HepG2 (cell line): ENCODE measurements around the gene PIP4K2C. TPM values are rescaled to one million over a fixed set of nuclear protein-coding genes. Genes with fewer than 3 reads are reported as not detected.

Experiments
- ATAC-seq: fragments of 200-7000 bp; cut with Tn5 transposase; 3 replicates; pipeline ENCODE4 v1.9.1; 2020; ENCODE audit warnings: mild to moderate bottlenecking, moderate library complexity
- BruUV-seq: library from RNA; stranded (reverse); fragments of 400-500 nt; replicated peaks from 2 replicates; lab custom pipeline; 2021; lab: Mats Ljungman, UMichigan
- CTCF ChIA-PET: fragments of 300-600 bp; formaldehyde crosslinking; extraction: SDS; loops from one replicate; lab custom pipeline; 2021; ENCODE audit warnings: low total read pairs, inconsistent platforms, low intra/inter-chr PET ratio; lab: Yijun Ruan, JAX
- POLR2A ChIA-PET: fragments of 350-600 bp; sonication (Branson Sonifier 250); formaldehyde crosslinking; loops from one replicate; lab custom pipeline; 2020; ENCODE audit warnings: antibody characterized with exemption, inconsistent platforms; lab: Yijun Ruan, JAX
- DNase-seq: peaks from one replicate; pipeline ENCODE4 v3.0.0-alpha.2; 2015; ENCODE audit warnings: low spot score
- FAIRE-seq: peaks from 3 replicates; lab custom pipeline; 2011; peaks lifted over from hg19 to GRCh38; lab: Jason Lieb, UNC
- H2AFZ ChIP-seq: one replicate; pipeline ENCODE4 v1.6.1; 2011; ENCODE audit warnings: low read length, inconsistent platforms
- H3K27ac ChIP-seq: fragments of 300-600 bp; 3 replicates; pipeline ENCODE4 v1.8.0; 2011; ENCODE audit warnings: mixed run types, mild to moderate bottlenecking, mixed read lengths, low read length, inconsistent platforms; ENCODE audit not compliant: insufficient read depth; ENCODE audit errors: extremely low read length
- H3K27me3 ChIP-seq, 2 experiments: fragments of 200-600 bp in 1 of 2; 2 replicates in 1 of 2; 3 replicates in 1 of 2; pipeline versions ENCODE4 v1.6.0 to v1.8.0; 2011; ENCODE audit warnings: low read length in 2 of 2, mild to moderate bottlenecking in 2 of 2, moderate library complexity in 2 of 2, inconsistent platforms in 1 of 2; ENCODE audit not compliant: insufficient read depth in 2 of 2, control insufficient read depth in 1 of 2
- H3K36me3 ChIP-seq, 2 experiments: fragments of 200-600 bp in 1 of 2; replicated peaks in 1 of 2; 2 replicates in 1 of 2; 3 replicates in 1 of 2; pipeline versions ENCODE4 v1.5.1 to v1.8.0; 2011; ENCODE audit warnings: low read length in 2 of 2, inconsistent platforms in 1 of 2; ENCODE audit not compliant: insufficient read depth in 2 of 2, control insufficient read depth in 1 of 2
- H3K4me1 ChIP-seq: 2 replicates; pipeline ENCODE4 v1.5.1; 2012; ENCODE audit warnings: low read length, inconsistent platforms; ENCODE audit not compliant: insufficient read depth
- H3K4me2 ChIP-seq: 2 replicates; pipeline ENCODE4 v1.6.0; 2011; ENCODE audit warnings: low read depth, low read length, inconsistent platforms
- H3K4me3 ChIP-seq, 3 experiments: fragments of 200-600 bp in 1 of 3; sonication (generic), shearing (Covaris generic) in 1 of 3; replicated peaks in 1 of 3; 2 replicates each; pipeline ENCODE4 v1.5.1; 2011 to 2016; ENCODE audit warnings: low read length in 3 of 3, inconsistent platforms in 2 of 3, low read depth in 2 of 3, mild to moderate bottlenecking in 2 of 3, control low read depth in 1 of 3, mixed read lengths in 1 of 3; ENCODE audit not compliant: insufficient read depth in 1 of 3
- H3K79me2 ChIP-seq: one replicate; pipeline ENCODE4 v1.6.1; 2011; ENCODE audit warnings: low read length, inconsistent platforms; ENCODE audit not compliant: insufficient read depth
- H3K9ac ChIP-seq: 2 replicates; pipeline ENCODE4 v1.6.0; 2011; ENCODE audit warnings: mild to moderate bottlenecking, low read depth, low read length, inconsistent platforms; ENCODE audit not compliant: insufficient read depth
- H3K9me3 ChIP-seq: 2 replicates; pipeline ENCODE4 v1.5.1; 2012; ENCODE audit warnings: mild to moderate bottlenecking, low read length
- H4K20me1 ChIP-seq: 2 replicates; pipeline ENCODE4 v1.6.0; 2011; ENCODE audit warnings: inconsistent platforms, mild to moderate bottlenecking, low read length, moderate library complexity; ENCODE audit not compliant: insufficient read depth
- IKZF5 ChIP-seq: IDR thresholded peaks from 2 replicates; pipeline ENCODE4 v1.6.1; 2018; ENCODE audit warnings: missing genetic modification reagents, mild to moderate bottlenecking, missing compliant biosample characterization
- KDM5B ChIP-seq: sonication (generic); formaldehyde crosslinking; IDR thresholded peaks from 2 replicates; pipeline ENCODE4 v1.4.0; 2020; ENCODE audit warnings: missing genetic modification reagents, mild to moderate bottlenecking, borderline replicate concordance
- KDM6A ChIP-seq: IDR thresholded peaks from 2 replicates; pipeline ENCODE4 v1.6.1; 2016; ENCODE audit warnings: low read depth
- KLF16 ChIP-seq, 2 experiments: sonication (generic) in 1 of 2; formaldehyde crosslinking in 1 of 2; IDR thresholded peaks; 2 replicates each; pipeline versions ENCODE4 v1.6.1 to v1.8.0; 2016 to 2023; ENCODE audit warnings: missing genetic modification reagents in 2 of 2, missing compliant biosample characterization in 1 of 2
- MED13 ChIP-seq: sonication (generic); formaldehyde crosslinking; IDR thresholded peaks from 2 replicates; pipeline ENCODE4 v1.5.0; 2020; ENCODE audit warnings: missing genetic modification reagents
- NBN ChIP-seq: fragments of 450-650 bp; conservative IDR thresholded peaks from 2 replicates; pipeline ENCODE4 v1.6.1; 2017
- SIN3A ChIP-seq: IDR thresholded peaks from 2 replicates; pipeline ENCODE4 v1.6.1; 2011; ENCODE audit warnings: low read depth, mild to moderate bottlenecking, control low read depth, low read length, borderline replicate concordance
- SMARCC2 ChIP-seq: fragments of 450-650 bp; IDR thresholded peaks from 2 replicates; pipeline ENCODE4 v1.6.1; 2017; ENCODE audit warnings: antibody characterized with exemption, mild to moderate bottlenecking
- TAF1 ChIP-seq: sonication (generic); formaldehyde crosslinking; IDR thresholded peaks from 2 replicates; pipeline ENCODE4 v1.4.0; 2020; ENCODE audit warnings: missing genetic modification reagents
- WIZ ChIP-seq: sonication (generic); formaldehyde crosslinking; IDR thresholded peaks from 2 replicates; pipeline ENCODE4 v1.5.1; 2020; ENCODE audit warnings: mild to moderate bottlenecking, missing genetic modification reagents
- XBP1 ChIP-seq: sonication (generic); formaldehyde crosslinking; IDR thresholded peaks from 2 replicates; pipeline ENCODE4 v1.5.0; 2020; ENCODE audit warnings: missing genetic modification reagents
- ZNF121 ChIP-seq: sonication (generic); formaldehyde crosslinking; IDR thresholded peaks from 2 replicates; pipeline ENCODE4 v1.5.0; 2020; ENCODE audit warnings: mild to moderate bottlenecking, missing genetic modification reagents
- ZNF235 ChIP-seq: sonication (generic); formaldehyde crosslinking; IDR thresholded peaks from 2 replicates; pipeline ENCODE4 v1.8.1; 2023; ENCODE audit warnings: mild to moderate bottlenecking, missing genetic modification reagents, borderline replicate concordance
- ZNF616 ChIP-seq: sonication (generic); formaldehyde crosslinking; IDR thresholded peaks from 2 replicates; pipeline ENCODE4 v1.5.0; 2020; ENCODE audit warnings: low read depth, mild to moderate bottlenecking, missing genetic modification reagents
- ZNF749 ChIP-seq: sonication (generic); formaldehyde crosslinking; IDR thresholded peaks from 2 replicates; pipeline ENCODE4 v1.8.0; 2022; ENCODE audit warnings: mild to moderate bottlenecking, missing genetic modification reagents, moderate library complexity, borderline replicate concordance
- ZSCAN25 ChIP-seq: sonication (generic); formaldehyde crosslinking; IDR thresholded peaks from 2 replicates; pipeline ENCODE4 v1.8.0; 2022; ENCODE audit warnings: mild to moderate bottlenecking, missing genetic modification reagents
- WGBS: methylation state at CpG from one replicate; pipeline ENCODE4 v1.1.6; 2017; ENCODE audit warnings: low lambda C conversion rate; 5-methylcytosine and 5-hydroxymethylcytosine counted together
- in situ Hi-C: cut with HindIII; loops from 2 replicates; pipeline ENCODE4 v1.10.0; 2017; ENCODE audit warnings: low pct_unique_long_range_greater_than_20kb; ENCODE audit not compliant: extremely low pct_ligation_motif_present
- intact Hi-C: fragments of 100-400 bp; cut with micrococcal nuclease; formaldehyde crosslinking; loops from one replicate; pipeline ENCODE4 v1.10.0; 2022; ENCODE audit not compliant: unreplicated experiment
- polyA plus RNA-seq, 8 experiments: library from polyadenylated mRNA; depleted of rRNA in 3 of 8; stranded (reverse) in 7 of 8; unstranded in 1 of 8; fragments of >200 nt; fragmentation: Illumina TruSeq in 4 of 8; extraction: Trizol in 4 of 8; gene quantifications; 2 replicates each; pipeline versions ENCODE4 v1.2.1 to v1.2.3, GENCODE V29; 2011 to 2016; ENCODE audit warnings: low read depth in 4 of 8, missing spikeins in 1 of 8, mixed read lengths in 1 of 8; ENCODE audit not compliant: insufficient read depth in 1 of 8
- total RNA-seq, 5 experiments: library from RNA; depleted of rRNA; stranded (reverse); fragments of >200 nt; fragmentation: Illumina TruSeq; extraction: Trizol; gene quantifications; 2 replicates each; pipeline ENCODE4 v1.2.3, GENCODE V29; 2016; ENCODE audit warnings: low read depth in 1 of 5

The PIP4K2C gene
- total and polyA plus RNA-seq, 2 of the 13 experiments (the other 11 are each of a cell fraction or from before 2014, with no cell fraction given): 23.3 to 26.4 TPM

GRCh38 chr12:57614948-57615500, 24.0 kb downstream of the PIP4K2C start:
- H3K36me3 ChIP-seq: no peaks in the 10 kb centered on the region
- in situ Hi-C loops (no loop called here), intact Hi-C loops (no loop called here)
- H3K27ac ChIP-seq: no peak overlapping the region
- H3K27me3 ChIP-seq: peaks cover 2 to 20% of the 10 kb centered on the region in 2 experiments; a peak in 4 of 5 replicates
- no peak overlapping the region for H2AFZ ChIP-seq
- peaks cover 44% of the 10 kb centered on the region for H3K4me1 ChIP-seq
- H3K79me2 ChIP-seq: no peaks in the 10 kb centered on the region
- H3K4me3 ChIP-seq: no peak overlapping the region
- no peaks in the 10 kb centered on the region for H4K20me1 ChIP-seq
- CTCF ChIA-PET: no interaction called here
- TF ChIP-seq NBN (no peak), SIN3A (no peak), MED13 (CRISPR knock-in tag) (no peak), ZNF121 (CRISPR knock-in tag) (no peak), KLF16 (CRISPR knock-in tag; IDR thresholded peaks at IDR 0.05) (no peak), XBP1 (no peak), KDM5B (no peak), ZSCAN25 (CRISPR knock-in tag) (no peak), KDM6A (no peak), WIZ (no peak), TAF1 (no peak), ZNF616 (CRISPR knock-in tag) (no peak), ZNF235 (CRISPR knock-in tag) (no peak), ZNF749 (CRISPR knock-in tag) (no peak), IKZF5 (CRISPR knock-in tag) (no peak), SMARCC2 (no peak)
- 75% methylated on average over 11 of the region's 11 CpGs for WGBS
- no peak overlapping the region for H3K9ac ChIP-seq
- no peaks in the 10 kb centered on the region for H3K9me3 ChIP-seq
- no TSS peak for BruUV-seq
- POLR2A ChIA-PET: interaction anchor here (1.1 to 1.9 kb wide), 2 partner anchors 24 to 32 kb away, joined by 3 to 9 read pairs; partner anchors contain the start of gene PIP4K2C
- no peak for ATAC-seq
- no peak overlapping the region for H3K4me2 ChIP-seq
- DNase-seq: no peak
- FAIRE-seq: no peak
